Fibroblast of peridontal ligament (primary cell): ENCODE results near the gene BANF1.
"Not testable (repeated sequence)": the region's sequence is repeated elsewhere in the genome, so short reads cannot be mapped to it uniquely, and the experiment has no call there.

Experiments
- DNase-seq: peaks from one replicate; pipeline ENCODE4 v3.0.0-alpha.2; 2010; ENCODE audit errors: extremely low read depth

The BANF1 gene

DNA sequence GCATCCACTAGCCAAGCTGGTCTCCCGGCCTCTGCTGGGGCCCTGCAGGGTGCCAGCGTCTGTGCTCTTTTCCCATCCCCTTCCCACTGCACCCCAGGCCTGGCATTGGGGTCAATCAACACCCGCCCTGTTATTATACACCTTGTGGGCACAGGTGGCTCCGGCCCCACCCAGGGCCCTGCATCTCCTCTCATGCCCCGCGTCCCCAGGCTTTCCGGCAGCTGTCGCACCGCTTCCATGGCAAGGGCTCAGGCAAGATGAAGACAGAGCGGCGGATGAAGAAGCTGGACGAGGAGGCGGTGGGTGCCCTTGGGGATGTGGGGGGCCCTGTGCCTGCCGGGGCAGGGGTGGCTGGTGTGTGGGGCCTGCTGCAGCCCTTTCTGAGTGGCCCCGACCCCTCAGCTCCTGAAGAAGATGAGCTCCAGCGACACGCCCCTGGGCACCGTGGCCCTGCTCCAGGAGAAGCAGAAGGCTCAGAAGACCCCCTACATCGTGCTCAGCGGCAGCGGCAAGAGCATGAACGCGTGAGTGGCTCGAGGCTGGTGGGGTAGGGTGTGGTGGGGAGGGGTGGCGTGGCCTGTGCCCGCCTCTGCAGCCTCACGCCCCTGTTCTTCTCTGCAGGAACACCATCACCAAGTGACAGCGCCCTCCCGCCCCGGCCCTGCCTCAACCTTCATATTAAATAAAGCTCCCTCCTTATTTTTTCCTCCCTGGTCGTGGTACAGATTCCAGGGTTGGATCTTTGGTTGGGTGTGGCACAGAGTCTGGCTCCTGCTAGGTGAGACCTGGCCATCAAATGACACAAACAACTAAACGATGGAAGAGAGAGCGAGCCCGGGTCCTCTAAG lies 23.7 kb upstream of the BANF1 start:
- no peak for DNase-seq

DNA sequence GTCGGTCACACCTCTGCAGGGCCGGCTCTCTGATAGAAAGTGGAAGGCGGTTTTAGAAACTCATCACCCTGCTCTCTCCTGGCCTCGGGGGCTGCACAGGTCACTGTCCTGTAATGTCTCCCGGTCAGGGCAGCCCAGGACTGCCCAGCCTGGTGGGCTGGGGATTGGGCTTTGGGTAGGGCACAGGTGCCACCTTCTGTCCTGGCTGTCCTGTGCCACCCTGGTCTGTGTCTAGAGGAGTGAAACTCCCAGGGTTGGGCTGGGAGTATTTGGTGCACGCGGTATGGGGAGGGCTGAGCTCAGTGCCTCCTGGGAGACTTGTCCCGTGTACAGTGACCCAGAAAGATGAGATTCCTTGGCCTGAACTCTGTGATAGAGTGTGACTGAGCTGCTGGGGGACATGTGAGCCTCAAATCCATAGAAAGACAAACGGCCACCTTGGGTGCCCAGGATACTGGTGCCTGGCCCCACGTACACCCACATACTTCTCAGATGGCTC lies 23.0 kb upstream of the BANF1 start:
- no peak for DNase-seq

DNA sequence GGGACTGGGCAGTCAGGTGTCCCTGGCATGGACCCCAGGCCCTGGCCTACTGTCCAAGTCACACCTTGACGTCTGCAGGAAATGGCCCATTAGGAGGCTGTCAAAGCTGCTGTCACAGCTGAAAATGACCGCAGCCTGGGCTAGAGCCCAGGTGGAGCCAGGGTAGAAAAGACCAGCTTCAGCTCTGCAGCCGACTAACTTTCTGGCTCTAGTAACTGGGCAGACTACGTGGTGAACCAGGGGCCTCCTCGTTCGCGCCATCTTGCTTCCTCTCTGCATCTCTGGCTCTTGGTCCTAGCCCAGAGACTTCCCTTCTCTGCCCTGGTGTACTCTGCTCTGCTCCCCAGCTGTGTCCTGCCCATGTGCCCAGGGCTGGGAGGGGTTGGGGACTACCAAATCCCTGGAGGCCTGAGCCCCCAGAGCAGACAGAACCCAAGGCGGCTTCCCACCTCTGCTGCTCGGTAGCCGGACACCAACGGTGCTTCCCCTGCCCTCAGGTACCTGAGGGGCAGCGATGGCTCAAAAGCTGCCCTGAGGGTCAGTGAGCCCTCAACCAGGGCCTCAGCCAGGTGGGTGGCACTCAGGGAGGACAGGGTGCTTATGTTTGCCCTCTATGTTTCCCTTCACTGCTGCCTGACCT lies 21.1 kb upstream of the BANF1 start:
- no peak for DNase-seq

DNA sequence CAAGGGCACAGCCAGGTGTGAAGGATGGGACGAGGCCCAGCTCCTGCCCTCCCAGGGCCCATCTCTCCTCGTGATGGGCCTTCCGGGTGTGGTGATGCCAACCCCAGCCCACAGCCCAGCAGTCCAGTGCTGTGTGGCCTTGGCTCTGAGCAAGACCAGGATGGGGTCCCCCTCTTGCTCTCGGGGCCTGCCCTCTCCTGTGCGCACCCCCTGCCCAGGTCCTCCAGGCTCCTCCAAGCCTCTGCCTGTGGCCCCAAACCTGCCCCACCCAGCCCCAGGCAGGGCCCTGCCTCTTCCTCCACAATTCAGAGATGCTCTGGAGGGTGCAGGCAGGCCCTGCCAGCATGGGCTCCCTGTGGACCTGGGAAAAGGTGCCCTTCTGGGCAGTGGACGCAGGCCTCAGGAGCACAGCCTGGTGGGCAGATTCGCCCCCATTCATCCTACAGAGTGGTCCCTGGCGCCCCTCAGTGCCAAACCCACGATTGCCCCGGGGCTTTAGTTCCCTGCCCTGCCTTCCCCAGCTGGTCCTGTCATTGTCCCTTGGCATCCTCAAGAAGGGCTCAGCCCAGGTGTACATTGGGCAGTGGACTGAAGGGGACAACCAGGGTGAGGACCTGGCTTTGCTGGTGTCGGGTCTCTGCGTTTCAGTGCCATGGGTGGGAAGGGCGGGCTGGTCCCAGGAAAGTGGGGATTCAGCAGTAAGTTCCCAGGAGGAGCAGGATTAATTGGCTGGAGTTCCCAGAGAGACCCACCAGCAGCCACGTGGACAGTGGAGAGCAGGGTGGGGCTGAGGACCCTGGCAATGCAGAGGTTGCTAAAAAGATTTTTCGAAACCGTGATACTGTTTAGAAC lies 20.1 kb upstream of the BANF1 start:
- no peak for DNase-seq

DNA sequence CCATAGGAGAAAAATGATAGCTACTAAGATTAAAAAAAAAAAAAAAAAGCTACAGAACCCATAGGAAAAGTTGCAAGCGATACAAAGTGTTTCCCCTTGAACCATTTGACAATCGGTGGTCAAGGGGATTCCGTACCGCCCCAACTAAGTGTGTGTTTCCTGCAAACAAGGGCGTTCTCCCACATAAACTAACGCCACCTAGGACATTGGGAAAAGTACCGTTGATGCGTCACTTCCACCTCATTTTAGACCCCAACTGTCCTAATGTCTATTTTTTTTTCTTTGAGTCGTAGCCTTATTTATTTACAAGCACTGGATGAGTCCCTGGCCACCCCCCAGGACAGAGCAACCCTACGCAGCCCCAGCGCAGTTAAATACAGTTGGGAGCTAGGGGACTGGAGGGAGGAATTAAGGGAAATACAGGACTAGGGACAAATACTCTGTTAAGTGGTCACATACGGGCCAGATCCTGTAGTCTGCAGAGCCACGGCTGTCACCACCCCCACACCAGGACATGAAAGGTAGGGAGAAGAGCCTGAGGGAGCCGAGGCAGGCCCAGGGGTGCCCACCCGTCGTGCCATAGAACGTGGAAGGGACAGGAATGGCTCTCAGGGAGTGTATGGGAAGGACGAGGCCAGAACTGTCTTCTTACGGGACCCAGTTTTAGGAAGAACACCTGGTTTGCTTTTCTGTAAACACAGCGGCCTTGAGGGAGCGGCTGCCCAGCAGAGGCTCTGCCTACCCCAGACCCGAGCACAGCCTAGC lies 19.3 kb upstream of the BANF1 start:
- no peak for DNase-seq

DNA sequence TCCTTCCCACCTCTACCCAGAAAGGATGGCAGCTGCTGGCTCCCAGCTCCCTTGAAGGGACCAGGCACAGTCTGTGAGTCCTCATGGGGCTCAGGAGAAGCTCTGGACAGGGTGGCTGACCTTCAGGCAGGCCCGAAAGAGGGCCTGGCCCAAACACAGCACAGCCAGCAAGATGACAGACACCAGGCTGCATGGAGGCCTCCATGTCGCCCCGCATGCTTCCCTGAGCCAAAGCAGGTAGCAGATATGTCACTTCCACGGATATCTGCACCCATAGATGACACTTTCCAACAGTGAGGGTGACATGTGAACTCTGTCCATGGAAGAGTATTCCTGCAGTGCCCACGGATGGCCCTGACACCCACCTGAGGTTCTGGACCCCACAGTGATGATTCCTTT lies 18.7 kb upstream of the BANF1 start:
- DNase-seq: no peak

DNA sequence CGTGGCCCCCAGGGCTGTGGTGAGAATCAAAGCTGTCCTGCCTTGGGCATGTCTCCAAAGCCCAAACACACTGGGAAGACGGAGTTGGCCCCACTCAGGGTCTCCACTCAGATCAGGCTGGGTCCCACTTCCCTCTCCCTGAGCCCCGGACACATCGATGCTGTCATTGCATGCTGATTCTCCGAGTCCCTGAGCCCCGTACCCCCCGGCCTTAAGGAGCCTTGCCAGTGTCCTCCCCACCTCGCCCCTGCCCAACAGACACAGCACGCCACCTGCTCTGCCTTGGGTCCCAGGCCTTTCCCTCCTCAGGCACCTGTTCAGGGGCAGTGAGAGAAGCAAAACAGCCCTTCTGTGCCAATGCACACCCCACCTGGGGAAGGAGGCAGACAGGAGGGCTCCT lies 15.0 kb upstream of the BANF1 start:
- DNase-seq: no peak

DNA sequence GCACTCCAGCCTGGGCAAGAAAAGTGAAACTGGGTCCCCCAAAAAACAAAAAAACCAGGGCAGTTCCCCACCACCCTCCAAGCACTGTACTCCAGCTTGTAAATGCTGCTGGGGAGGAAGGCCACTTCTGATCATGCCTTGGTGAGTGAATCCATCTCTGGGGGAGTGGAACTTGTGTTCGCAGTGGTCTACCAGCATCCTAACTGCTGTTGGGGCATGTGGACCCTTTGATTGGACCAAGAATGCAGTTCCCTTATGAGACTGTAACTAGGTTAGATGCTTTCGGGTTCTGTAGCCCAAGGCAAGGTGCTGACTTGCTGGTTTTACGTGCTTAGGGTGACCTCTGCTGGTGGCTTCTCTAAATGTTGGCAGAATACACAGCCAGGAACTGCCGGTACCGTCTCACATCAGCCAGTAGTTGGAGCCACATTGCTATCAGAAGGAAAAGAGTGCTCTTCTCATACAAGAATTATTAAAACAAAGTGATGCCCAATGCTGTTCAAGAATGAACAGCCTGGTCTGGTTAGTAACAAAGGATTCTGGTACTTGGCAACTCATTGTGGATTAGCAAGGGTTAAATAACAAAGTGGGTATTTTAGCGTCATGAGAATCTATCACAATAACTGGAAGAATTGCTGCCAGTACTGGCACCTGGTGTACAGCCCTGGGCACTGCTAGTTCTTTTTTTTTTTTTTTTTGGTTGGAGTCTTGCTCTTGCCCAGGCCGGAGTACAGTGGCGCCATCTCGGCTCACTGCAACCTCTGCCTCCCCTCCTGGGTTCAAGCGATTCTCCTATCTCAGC lies 13.3 kb upstream of the BANF1 start:
- DNase-seq: peak; percentile 98

DNA sequence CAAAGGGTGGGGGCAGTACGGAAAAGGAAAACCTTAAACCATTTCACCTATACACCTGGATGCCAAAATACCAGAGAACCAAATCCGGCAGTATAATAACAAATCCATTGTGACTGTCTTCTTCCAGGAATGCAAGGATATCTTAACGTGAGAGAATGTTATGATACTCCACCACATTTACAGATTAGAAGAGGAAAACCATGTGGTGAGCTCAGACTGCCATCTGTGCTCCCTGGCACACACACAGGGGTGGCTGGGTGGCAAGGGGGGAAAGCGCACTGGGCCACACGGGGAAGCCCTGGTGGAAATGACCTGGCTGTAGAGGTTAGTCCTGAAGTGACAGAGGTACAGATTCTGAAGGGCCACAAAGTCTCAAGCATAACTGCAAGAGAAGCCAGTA lies 10.2 kb upstream of the BANF1 start:
- no peak for DNase-seq

DNA sequence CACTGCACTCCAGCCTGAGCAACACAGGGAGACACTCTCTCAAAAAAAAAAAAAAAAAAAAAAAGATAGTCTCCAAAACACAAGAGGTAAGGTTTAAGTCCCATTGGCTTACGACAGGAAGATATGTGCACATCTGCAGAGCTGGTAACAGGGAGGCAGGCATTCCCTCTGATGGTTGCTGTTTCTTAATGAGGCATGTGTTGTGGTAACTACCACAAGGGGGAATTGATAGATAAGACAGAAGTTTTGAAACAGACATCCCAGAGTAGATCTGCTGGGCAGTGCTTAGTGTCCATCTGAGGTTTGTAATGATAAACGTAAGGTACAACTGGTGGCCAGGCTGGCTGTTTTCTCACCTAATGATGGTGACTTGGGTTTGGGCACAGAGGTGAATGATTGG lies 5.0 kb upstream of the BANF1 start:
- DNase-seq: no peak

DNA sequence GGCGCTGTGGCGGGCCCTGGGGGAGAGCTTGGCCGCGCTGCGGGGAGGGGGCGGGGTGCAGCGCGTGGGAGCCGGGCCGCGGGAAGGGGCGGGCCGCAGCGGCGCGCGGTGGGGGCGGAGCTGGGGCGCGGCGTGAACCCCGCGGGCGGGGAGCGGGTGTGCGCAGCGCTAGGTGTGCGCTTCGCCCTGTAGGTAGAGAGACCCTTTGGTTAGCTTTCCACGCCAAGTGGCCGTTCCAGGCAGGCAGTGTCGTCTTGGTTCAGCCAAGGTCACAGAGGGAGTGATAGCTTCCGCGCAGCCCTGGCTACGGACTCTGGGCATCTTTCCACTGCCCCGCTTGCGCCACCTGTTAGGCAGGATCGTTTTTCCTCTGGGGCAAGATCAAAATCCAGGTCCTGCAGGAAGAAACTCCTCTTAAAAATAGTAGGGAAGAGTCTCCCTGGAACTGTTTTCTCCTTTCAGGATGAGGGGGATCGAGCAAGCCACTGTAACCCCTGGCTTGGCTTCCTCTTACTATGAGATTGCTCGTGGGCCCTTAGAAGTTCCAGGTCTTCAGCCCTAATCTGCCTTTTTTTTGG lies 434 bp downstream of the BANF1 start:
- peak; percentile 42 for DNase-seq

DNA sequence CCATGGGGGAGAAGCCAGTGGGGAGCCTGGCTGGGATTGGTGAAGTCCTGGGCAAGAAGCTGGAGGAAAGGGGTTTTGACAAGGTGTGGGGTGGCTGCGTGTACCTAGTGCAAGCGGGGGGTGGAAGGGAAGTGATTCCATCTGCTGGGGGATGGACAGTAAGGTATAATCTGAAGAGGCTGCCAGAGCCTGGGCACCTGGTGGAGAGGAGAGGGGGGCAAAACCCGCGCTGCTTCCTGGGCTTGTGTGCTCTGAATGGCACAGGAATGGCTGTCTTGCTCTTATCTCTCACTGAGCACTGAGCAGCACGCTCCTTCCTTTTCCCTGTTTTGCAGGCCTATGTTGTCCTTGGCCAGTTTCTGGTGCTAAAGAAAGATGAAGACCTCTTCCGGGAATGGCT lies 988 bp downstream of the BANF1 start:
- no peak for DNase-seq

DNA sequence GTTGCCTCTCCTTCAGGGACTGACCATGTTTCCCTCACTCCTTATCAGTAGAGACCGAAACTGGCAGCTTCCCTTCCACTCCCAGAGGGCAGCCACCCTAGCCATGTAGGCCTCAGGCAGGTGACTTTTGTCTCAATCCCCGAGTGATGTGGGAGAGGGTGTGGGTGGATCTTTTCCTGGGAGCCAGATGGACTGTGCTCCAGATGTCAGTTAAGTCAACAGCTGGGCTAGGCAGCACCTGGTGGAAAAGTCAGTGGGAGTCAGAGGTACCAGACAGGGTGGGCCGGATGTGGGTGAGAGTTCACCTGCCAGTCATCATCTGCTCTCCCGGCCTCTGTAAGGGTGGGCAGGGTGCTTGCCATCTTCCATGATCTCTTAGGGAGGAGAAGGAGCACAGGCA lies 1.9 kb downstream of the BANF1 start:
- DNase-seq: no peak

DNA sequence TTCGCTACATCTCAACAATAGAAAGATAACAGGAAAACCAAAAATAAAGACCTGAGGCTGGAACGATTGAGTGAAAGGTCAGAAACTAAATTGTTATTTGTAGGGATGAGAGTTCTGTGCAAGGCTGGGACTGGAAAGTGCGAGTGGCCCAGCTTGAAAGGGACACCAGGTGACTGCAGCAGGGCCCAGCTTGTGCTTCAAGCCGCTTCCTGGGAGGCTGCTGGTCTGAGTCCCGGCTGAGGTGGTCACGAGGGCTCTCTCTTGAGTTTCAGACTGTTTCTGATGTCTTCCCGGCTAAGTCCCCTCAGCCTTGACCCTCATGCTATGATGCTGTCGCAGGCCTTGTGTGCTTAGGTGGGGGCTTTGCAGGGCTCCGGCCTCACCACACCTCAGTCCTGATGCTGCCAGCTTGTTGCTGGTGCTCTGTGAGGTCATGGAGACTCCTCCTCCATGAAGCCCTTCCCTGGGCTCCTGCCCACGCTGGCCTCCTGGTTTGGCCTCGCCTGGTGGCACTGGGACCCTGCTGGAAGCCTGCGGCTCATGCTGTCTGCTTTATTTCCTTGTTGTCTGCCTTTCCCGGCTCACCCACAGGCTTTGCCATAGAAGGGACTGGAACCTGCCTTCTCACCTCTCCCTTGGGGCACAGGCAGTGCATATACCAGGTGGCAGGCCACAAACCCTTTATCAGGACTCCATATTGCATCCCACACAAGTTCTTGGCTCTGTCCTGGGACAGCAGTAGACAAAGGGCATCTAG lies 4.0 kb downstream of the BANF1 start:
- no peak for DNase-seq

DNA sequence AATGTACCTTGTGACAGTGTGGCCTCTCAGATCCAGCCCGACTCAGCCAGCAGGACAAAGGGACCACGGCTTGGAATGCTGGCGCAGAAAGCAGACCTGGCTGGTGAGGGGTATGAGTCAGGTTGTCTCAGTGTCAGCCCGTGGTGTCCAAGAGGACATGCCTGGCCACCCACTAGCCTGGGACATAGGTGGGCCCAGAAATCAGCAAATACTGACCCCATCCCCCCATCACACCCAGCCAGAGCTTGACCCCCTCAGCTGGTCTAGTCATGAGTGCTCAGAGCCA lies 4.5 kb downstream of the BANF1 start:
- no peak for DNase-seq

DNA sequence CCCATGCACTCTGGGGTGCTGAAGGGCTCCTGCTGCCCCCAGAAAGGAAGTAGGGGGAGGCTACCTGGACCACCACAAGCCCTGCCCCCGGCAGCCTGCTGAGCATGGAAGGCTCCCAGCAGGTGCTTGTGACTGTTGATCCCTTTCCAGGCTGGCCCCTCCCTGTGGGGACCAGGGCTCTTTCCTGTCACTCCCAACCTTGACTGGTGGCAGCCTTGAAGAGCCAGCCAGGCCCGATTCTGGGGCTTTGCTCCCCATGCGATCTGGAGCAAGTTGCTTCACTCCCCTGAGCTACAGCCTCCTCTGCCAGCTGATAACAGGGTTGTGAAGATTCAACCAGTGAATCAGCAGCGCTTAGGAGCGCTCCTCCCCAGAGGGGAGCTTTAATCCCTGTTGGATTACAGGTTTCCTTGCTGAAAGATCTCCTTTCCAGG lies 4.9 kb downstream of the BANF1 start:
- DNase-seq: no peak

DNA sequence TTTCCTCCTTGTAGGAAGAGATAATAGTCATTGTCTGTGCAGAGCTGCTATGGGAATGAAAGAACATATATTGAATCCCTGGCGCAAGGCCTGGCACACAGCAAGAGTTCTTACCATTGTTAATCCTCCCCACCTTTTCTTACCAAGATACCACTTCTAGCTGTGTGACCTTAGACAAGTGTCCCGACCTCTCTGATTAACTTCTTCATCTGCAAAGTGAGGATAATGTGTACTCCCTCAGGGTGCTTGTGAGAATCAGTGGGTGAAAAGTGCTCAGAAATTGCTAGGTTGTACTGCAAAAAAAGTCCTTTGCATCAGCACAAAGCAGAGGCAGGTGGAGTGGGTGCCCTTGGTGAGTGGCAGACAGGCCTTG lies 5.8 kb downstream of the BANF1 start:
- DNase-seq: no peak

DNA sequence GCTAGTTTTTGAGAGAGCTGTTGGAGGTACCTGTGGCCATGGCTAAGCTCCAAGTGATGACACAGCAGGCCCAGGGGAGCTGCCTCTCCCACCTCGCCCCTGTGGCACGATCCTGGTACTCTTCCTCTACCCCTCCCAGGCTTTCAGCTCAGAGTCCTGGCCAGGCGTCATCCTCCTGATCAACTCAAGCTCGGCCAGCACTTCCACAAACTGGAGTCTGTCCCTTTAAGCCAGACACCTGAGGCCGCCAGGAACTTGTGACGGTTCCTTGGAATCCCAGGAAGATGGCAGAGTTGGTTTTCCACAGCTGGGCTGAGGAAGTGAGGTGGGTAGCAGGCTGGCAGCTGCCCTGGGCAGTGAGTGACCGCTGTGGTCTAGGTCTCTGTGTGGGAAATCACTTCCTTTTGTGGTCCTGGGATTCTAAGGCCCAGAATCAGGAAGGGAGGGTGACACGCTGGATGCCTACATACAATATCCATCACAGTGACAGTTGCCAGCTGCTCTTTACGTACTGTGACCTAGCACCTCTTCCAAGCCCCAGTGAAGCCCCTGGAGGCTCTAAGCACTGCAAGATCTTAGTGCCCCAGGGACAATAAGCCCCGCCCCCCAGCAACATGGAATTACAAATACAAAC lies 6.3 kb downstream of the BANF1 start:
- no peak for DNase-seq

DNA sequence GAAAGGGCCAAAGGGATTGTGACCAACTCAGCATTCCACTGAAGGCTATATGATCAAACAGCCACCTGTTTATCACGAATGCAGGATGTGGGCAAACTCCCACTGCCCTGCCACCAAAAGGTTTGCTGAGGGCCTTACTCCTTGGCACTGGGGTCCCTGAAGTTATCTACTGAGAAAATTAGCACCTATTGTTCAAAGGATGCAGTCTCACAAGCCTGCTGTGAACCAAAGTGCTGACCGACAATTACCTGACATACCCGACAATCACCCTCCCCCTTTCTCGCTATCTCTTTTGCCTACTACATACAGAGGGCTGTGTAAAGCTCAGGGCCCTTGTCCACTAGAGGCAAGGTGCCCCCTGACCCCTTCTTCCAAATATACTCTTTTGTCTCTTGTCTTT lies 7.7 kb downstream of the BANF1 start:
- not testable (repeated sequence) for DNase-seq
